ENCODE data around the gene OPHN1. TPM values are rescaled to one million over a fixed set of nuclear protein-coding genes. Genes with fewer than 3 reads are reported as not detected.
A peak's percentile ranks its signal among the peaks of the same experiment; 100 is the strongest.

Gene OPHN1
- total RNA-seq, 2 donors from 2014 or later, result 0.84 to 1.0 TPM

DNA sequence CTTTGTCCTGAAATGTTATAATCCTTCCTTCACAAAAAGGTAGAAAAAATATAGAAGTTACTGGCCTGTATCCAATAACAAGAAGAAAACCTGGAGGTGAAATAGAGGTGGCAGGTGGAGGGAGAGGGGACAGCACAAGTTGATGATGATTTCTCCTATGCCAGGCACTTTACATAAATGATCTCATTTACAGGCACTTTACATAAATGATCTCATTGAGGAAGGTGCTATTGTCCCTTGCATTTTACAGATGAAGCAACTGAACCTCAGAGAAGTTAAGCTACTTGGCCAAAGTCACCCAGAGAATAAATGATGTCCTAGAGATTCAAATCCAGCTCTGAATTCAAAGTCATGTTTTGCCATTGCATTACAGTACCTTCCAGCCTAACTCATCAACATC lies 7.1 kb upstream of the OPHN1 start:
- no peak for DNase-seq (ENCODE audit: low spot score)
- Mint-ChIP-seq H3K36me3 (no peaks in the 10 kb centered on the region), H3K27me3 (peaks cover 6 to 27% of the 10 kb centered on the region in 2 donors), H3K4me1 (ENCODE audit: low read depth in 2 of 2) (peaks cover 6 to 13% of the 10 kb centered on the region in 2 donors), H3K27ac (no peak overlapping the region), H3K4me3 (no peak overlapping the region), H3K9me3 (no peaks in the 10 kb centered on the region)
- ATAC-seq, result no peak

DNA sequence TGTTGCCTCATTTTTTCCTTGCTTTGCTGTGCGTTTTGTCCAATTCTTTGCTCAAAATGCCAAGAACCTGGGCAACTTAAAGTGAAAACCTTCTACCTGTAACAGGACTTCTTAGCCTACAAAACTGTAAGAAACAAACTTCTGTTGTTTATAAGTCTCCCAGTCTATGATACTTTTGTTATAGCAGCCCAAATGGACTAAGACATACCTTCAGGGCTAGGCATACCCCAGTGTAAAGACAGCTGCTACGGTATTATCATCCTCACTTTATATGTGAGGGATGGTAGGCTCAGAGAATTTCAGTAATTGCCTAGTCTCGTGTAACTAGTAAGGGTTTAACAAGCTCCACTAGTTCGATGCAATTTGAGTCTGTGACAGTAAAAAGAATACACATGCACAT lies 6.0 kb upstream of the OPHN1 start:
- Mint-ChIP-seq H3K9me3 (no peaks in the 10 kb centered on the region), H3K4me3 (no peak overlapping the region), H3K27me3 (peaks cover 15 to 35% of the 10 kb centered on the region in 2 donors), H3K4me1 (ENCODE audit: low read depth in 2 of 2) (peaks cover 7 to 15% of the 10 kb centered on the region in 2 donors), H3K27ac (no peak overlapping the region), H3K36me3 (no peaks in the 10 kb centered on the region)
- DNase-seq (ENCODE audit: low spot score) (no peak), ATAC-seq (no peak)

DNA sequence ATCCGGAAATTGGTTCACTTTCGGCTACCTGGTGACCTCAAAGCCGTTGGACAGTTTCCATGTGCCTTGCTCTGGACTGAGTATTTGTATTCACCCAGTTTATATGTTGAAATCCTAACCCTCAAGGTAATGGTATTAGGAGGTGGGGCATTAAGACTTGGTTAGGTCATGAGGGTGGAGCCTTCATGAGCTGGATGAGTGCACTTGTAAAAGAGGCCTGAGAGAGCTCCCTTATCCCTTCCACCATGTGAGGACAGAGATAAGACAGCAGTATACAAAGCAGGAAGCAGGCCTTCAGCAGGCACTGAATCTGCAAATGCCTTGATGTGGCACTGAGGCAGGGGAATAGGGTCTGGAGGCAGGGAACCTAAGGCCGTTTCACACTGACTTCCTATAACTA lies 5.3 kb upstream of the OPHN1 start:
- Mint-ChIP-seq H3K9me3 (no peaks in the 10 kb centered on the region), H3K36me3 (no peaks in the 10 kb centered on the region), H3K4me3 (no peak overlapping the region), H3K4me1 (ENCODE audit: low read depth in 2 of 2) (peaks cover 13 to 21% of the 10 kb centered on the region in 2 donors), H3K27ac (no peak overlapping the region), H3K27me3 (peaks cover 20 to 41% of the 10 kb centered on the region in 2 donors)
- ATAC-seq (no peak), DNase-seq (ENCODE audit: low spot score) (no peak)

DNA sequence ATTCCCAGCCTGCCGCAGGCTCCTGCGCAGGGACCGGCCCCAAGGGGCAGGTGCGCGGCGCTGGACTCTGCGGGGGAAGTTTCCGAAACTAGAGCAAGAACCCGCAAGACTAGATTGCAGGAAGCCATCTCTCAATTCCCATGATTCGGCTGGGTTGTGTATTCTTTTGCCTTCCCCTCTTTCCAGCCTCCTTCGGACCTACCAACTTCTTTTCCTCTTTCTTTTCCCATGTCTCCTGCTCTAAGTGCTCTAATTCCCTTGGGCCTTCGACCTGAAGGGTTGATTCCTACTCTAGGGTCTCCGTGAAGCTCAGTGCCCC lies 645 bp upstream of the OPHN1 start:
- DNase-seq (ENCODE audit: low spot score) (no peak), ATAC-seq (no peak)
- Mint-ChIP-seq H3K4me1 (ENCODE audit: low read depth in 2 of 2) (peaks cover 11 to 16% of the 10 kb centered on the region in 2 donors), H3K27ac (no peak overlapping the region), H3K4me3 (peak overlapping the region; percentile 79), H3K36me3 (no peaks in the 10 kb centered on the region), H3K27me3 (peaks cover 14 to 49% of the 10 kb centered on the region in 2 donors), H3K9me3 (no peaks in the 10 kb centered on the region)

DNA sequence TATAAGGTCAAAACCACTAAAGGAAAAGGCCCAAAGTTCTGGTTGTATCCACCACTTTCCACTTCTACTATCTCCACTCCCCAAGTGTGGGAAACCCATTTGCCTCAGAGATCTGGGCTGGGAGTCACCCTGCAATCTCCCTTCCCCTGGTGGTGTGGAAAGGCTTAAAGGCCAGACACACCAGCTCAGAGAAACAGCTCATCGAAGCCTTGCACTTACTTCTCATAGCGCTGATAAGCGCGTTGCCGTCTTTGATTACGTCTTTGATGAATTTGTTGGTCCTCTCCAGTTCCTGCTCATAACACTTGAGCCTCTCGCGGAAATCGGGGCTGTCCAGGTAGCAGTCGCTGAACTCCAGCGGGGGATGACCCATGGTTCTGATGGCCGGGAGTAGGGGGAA lies 647 bp downstream of the OPHN1 start:
- Mint-ChIP-seq H3K4me3 (peak overlapping the region; percentile 79), H3K27me3 (peaks cover 14 to 53% of the 10 kb centered on the region in 2 donors), H3K9me3 (no peaks in the 10 kb centered on the region), H3K4me1 (ENCODE audit: low read depth in 2 of 2) (peaks cover 11 to 16% of the 10 kb centered on the region in 2 donors), H3K27ac (no peak overlapping the region), H3K36me3 (no peaks in the 10 kb centered on the region)
- ATAC-seq (no peak), DNase-seq (ENCODE audit: low spot score) (no peak)

DNA sequence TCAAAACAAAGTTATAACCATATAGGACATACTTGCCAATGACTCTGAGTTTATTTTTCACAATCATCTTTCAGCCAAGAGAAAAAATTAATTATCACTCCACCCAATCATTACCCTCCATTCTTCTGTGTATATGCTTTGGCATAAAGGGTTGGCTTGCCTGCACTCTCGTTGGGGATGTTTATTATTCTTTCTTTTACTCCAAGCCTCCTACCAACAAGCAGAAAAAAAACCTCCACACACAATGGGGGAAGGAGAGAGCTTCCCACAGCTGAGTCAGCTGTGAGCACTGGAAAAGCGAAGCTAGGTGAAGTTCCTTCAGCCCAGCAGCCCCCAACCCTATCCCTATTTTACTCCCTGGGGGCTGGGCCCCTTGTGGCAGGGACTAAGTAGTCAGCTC lies 1.5 kb downstream of the OPHN1 start:
- H3K4me3 Mint-ChIP-seq, result no peak overlapping the region
- no peak overlapping the region for H3K27ac Mint-ChIP-seq
- no peak for DNase-seq (ENCODE audit: low spot score)
- no peaks in the 10 kb centered on the region for H3K36me3 Mint-ChIP-seq
- peaks cover 11 to 16% of the 10 kb centered on the region in 2 donors for H3K4me1 Mint-ChIP-seq (ENCODE audit: low read depth in 2 of 2)
- ATAC-seq, result no peak
- peaks cover 14 to 50% of the 10 kb centered on the region in 2 donors for H3K27me3 Mint-ChIP-seq
- no peaks in the 10 kb centered on the region for H3K9me3 Mint-ChIP-seq

DNA sequence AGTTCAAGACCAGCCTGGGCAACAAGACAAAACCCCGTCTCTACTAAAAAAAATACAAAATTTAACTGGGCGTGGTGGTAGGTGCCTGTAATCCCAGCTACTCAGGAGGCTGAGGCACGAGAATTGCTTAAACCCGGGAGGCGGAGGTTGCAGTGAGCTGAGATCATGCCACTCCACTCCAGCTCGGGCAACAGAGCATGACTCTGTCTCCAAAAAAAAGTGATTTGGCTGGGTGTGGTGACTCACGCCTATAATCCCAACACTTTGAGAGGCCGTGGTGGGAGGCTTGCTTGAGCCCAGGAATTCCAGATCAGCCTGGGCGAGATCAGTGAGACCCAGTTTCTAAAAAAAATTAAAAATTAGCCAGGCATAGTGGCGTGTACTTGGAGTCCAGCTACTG lies 4.1 kb downstream of the OPHN1 start:
- H3K27ac Mint-ChIP-seq, result no peak overlapping the region
- ATAC-seq (no peak), DNase-seq (ENCODE audit: low spot score) (no peak)
- peaks cover 4 to 39% of the 10 kb centered on the region in 2 donors for H3K27me3 Mint-ChIP-seq
- H3K4me3 Mint-ChIP-seq, result no peak overlapping the region
- no peaks in the 10 kb centered on the region for H3K9me3 Mint-ChIP-seq
- peaks cover 9 to 12% of the 10 kb centered on the region in 2 donors for H3K4me1 Mint-ChIP-seq (ENCODE audit: low read depth in 2 of 2)
- no peaks in the 10 kb centered on the region for H3K36me3 Mint-ChIP-seq

DNA sequence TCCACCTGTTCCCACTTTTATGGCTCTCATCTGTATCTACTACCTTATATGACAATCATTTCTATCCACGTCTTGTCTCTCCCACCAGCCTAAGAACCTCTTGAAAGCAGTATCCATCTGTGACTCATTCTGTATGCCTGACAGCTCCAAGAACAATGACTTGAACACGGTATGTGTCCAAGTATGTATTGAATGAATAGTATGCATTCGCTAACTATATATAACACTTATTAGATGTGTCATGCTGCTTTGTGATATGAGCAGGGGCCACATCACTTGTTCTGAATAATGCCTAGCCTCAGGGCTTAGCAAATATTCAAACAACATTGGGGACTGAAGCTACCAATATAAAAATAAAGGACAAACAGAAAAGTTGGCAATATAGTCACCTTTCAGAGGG lies 4.9 kb downstream of the OPHN1 start:
- H3K27me3 Mint-ChIP-seq, result peaks cover 0 to 36% of the 10 kb centered on the region in 2 donors
- H3K36me3 Mint-ChIP-seq, result no peaks in the 10 kb centered on the region
- peaks cover 5 to 7% of the 10 kb centered on the region in 2 donors for H3K4me1 Mint-ChIP-seq (ENCODE audit: low read depth in 2 of 2)
- DNase-seq (ENCODE audit: low spot score) (no peak), ATAC-seq (no peak)
- no peaks in the 10 kb centered on the region for H3K9me3 Mint-ChIP-seq
- H3K4me3 Mint-ChIP-seq, result no peak overlapping the region
- no peak overlapping the region for H3K27ac Mint-ChIP-seq

DNA sequence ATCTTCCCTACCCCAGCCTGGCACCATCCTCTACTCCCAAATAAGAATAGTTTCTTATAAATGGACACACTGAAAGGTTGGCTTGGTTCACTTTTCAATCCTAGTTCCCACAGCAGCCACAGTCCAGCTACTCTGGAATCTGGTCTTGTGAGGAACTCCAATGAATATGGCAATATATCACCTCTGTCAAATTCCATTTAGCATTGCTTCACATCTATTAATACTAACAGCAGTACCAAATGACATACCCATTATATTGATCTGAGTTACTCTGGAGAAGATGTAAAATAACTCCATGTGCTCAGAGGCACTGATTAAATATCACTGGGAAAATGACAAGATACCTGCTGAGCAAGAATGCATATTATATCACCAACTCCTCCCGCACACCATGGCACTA lies 8.6 kb downstream of the OPHN1 start:
- no peak for ATAC-seq
- H3K27ac Mint-ChIP-seq, result no peak overlapping the region
- peaks cover 0 to 30% of the 10 kb centered on the region in 2 donors for H3K27me3 Mint-ChIP-seq
- no peaks in the 10 kb centered on the region for H3K9me3 Mint-ChIP-seq
- H3K4me3 Mint-ChIP-seq, result no peak overlapping the region
- peaks cover 3 to 4% of the 10 kb centered on the region in 2 donors for H3K4me1 Mint-ChIP-seq (ENCODE audit: low read depth in 2 of 2)
- no peaks in the 10 kb centered on the region for H3K36me3 Mint-ChIP-seq
- DNase-seq (ENCODE audit: low spot score), result no peak

DNA sequence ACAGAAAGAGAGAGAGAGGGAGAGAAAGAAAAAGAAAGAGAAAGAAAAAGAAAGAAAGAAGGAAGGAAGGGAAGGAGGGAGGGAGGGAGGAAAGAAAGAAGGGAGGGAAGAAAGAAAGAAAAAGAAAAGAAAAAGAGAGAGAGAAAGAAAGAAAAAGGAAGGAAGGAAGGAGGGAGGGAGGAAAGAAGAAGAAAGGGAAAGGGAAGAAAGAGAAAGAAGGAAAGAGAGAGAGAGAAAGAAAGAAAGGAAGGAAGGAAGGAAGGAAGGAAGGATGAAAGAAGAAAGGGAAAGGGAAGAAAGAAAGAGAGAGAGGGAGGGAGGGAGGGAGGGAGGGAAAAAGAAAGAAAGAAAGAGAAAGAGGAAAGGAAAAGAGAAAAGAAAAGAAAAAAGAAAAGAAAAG lies 10.8 kb downstream of the OPHN1 start:
- Mint-ChIP-seq H3K36me3 (no peaks in the 10 kb centered on the region), H3K4me3 (no peak overlapping the region), H3K4me1 (ENCODE audit: low read depth in 2 of 2) (peaks cover 5 to 10% of the 10 kb centered on the region in 2 donors), H3K27me3 (peaks cover 0 to 32% of the 10 kb centered on the region in 2 donors), H3K9me3 (no peaks in the 10 kb centered on the region), H3K27ac (no peak overlapping the region)
- DNase-seq (ENCODE audit: low spot score) (no peak), ATAC-seq (no peak)

DNA sequence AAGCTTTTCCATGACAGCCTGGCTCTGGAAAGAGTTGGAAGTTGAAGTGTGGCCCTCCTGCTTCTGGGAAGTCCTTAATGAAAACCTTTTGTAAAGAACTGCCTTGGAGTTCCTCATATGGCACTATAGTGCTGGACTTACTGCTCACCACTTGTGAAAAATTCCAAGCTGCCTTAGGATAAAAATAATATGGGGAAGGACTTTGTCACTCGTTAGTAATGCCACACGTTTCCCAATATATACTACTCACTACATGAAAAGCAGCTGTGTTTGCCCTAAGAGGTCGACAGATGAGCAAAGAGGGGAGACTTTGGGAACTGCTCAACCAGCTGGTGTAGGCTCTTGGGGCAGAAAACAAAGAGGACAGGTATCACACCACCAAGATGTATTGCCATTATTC lies 11.7 kb downstream of the OPHN1 start:
- Mint-ChIP-seq H3K4me1 (ENCODE audit: low read depth in 2 of 2) (peaks cover 5 to 10% of the 10 kb centered on the region in 2 donors), H3K36me3 (no peaks in the 10 kb centered on the region), H3K27ac (no peak overlapping the region), H3K9me3 (no peaks in the 10 kb centered on the region), H3K4me3 (no peak overlapping the region), H3K27me3 (peaks cover 0 to 31% of the 10 kb centered on the region in 2 donors)
- DNase-seq (ENCODE audit: low spot score) (no peak), ATAC-seq (no peak)

DNA sequence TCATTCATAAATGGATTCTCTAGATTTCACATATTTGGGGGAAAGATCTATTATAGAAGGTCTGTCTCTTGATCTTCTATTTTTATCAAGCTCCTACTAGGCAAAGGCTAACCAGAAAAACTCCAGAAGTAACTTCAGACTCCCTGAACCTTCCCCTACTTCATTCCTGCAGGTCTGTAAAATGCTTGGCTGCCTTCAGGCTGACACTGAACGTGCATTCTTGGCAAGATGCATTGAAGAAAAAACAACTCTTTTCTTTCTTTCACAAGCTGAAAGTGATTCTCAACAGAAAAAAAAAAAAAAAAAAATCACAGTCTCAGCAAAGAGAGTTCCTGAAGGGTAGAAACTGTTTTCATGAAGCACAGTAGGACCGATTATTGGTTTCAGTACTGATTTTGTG lies 12.7 kb downstream of the OPHN1 start:
- ATAC-seq (no peak), DNase-seq (ENCODE audit: low spot score) (no peak)
- Mint-ChIP-seq H3K36me3 (no peaks in the 10 kb centered on the region), H3K27ac (no peak overlapping the region), H3K4me3 (no peak overlapping the region), H3K4me1 (ENCODE audit: low read depth in 2 of 2) (peaks cover 5 to 10% of the 10 kb centered on the region in 2 donors), H3K27me3 (peaks cover 0 to 33% of the 10 kb centered on the region in 2 donors), H3K9me3 (no peaks in the 10 kb centered on the region)

DNA sequence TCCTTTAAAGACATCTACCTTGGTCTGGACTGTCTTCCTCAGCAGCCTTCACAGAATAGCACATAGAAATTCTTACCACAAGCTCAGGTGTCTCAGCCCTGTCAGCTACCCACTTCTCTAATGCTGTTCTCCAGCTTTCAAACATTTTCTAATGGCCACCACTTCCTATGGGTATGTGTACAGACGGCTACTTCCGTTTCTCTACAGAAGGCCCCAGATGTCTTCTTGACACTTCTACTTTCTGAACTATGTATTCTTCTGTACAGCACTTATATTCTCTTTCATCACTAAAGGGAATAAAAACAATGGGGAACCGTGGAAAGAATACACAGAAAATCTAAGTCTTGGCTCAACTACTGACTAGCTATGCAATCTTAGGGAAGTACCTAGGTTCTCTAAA lies 13.3 kb downstream of the OPHN1 start:
- peaks cover 0 to 35% of the 10 kb centered on the region in 2 donors for H3K27me3 Mint-ChIP-seq
- no peak for ATAC-seq
- H3K9me3 Mint-ChIP-seq, result no peaks in the 10 kb centered on the region
- DNase-seq (ENCODE audit: low spot score), result no peak
- peaks cover 5 to 10% of the 10 kb centered on the region in 2 donors for H3K4me1 Mint-ChIP-seq (ENCODE audit: low read depth in 2 of 2)
- H3K4me3 Mint-ChIP-seq, result no peak overlapping the region
- no peaks in the 10 kb centered on the region for H3K36me3 Mint-ChIP-seq
- H3K27ac Mint-ChIP-seq, result peak overlapping the region in 1 of 2 donors; percentile 15

DNA sequence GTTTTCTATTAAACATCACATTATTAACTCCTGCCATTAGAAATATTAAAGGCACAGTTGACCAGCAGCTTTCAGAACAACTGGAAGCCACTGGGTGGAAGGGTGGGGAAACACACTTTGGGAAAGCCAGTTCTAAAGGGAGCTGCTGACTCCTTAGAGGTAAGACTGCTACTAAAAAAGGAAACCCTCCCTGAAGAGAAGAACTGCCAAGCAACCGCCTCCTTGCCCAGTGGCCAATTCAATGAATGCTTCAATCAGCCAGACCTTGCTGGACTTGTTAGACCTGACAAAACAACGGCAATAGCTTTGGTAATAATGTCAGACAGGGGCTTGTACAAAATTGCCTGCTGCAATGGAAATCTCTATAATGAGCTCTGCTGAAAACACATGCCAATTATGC lies 15.6 kb downstream of the OPHN1 start:
- DNase-seq (ENCODE audit: low spot score), result no peak
- peaks cover 0 to 31% of the 10 kb centered on the region in 2 donors for H3K27me3 Mint-ChIP-seq
- H3K36me3 Mint-ChIP-seq, result no peaks in the 10 kb centered on the region
- no peaks in the 10 kb centered on the region for H3K9me3 Mint-ChIP-seq
- H3K4me3 Mint-ChIP-seq, result no peak overlapping the region
- peaks cover 5 to 10% of the 10 kb centered on the region in 2 donors for H3K4me1 Mint-ChIP-seq (ENCODE audit: low read depth in 2 of 2)
- H3K27ac Mint-ChIP-seq, result no peak overlapping the region
- no peak for ATAC-seq

DNA sequence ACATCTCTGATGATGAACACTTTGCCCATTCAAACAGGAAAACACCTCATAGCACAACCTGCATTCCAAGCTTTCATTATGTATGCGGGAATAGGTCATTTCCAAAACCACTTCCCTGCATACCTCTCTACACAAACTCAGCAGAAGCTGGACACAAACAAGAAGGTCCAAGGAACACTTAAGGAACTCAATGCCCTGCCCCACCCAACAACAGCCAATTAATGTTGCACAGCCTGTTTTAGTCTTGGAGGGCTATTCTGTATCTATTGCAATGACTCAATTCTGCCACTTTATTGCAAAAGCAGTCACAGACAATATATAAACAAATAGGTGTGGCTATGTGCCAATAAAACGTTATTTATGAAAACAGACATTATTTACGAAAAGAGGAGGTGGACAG lies 16.7 kb downstream of the OPHN1 start:
- Mint-ChIP-seq H3K9me3 (no peaks in the 10 kb centered on the region), H3K36me3 (no peaks in the 10 kb centered on the region), H3K27ac (no peak overlapping the region), H3K4me1 (ENCODE audit: low read depth in 2 of 2) (peaks cover 5 to 10% of the 10 kb centered on the region in 2 donors), H3K4me3 (no peak overlapping the region), H3K27me3 (peaks cover 0 to 25% of the 10 kb centered on the region in 2 donors)
- ATAC-seq (no peak), DNase-seq (ENCODE audit: low spot score) (no peak)

All from natural killer cell treated with Interleukin-12 subunit alpha and Interleukin-12 subunit beta and Interleukin-15 and Interleukin-18, amount 100 ng/mL, for 72 hours (primary cell).